ENCODE results near the gene PRSS53.

PRSS53 gene

GRCh38 chr16:31117384-31118222 lies 28.9 kb upstream of the PRSS53 start, which contains the start of gene KAT8:
Gene KAT8 (plus strand): TSS chr16:31117664. CDS start chr16:31117682, 18 bp downstream.
- peaks cover 28% of the 10 kb centered on the region for H3K79me2 ChIP-seq (ENCODE audit: insufficient read depth, low read length)
- peaks cover 4% of the 10 kb centered on the region; the same call in 1 of the 2 replicates for H3F3A ChIP-seq (ENCODE audit: low read depth)
- peak within 1 kb of the TSS; percentile 94 for H3K4me2 ChIP-seq (ENCODE audit: low read depth, low read length, poor library complexity, severe bottlenecking)
- H3K36me3 ChIP-seq (ENCODE audit: insufficient read depth, low read length) = peaks cover 19% of the 10 kb centered on the region; the same call in 1 of the 2 replicates
- TF ChIP-seq EZH2phosphoT487 (IDR thresholded peaks at IDR 0.05; ENCODE audit: borderline replicate concordance) (no peak), CTCF (conservative IDR thresholded peaks at IDR 0.05; ENCODE audit: low read length) (no peak)
- H3K9me3 ChIP-seq (ENCODE audit: insufficient read depth, low read depth, low read length) = no peaks in the 10 kb centered on the region
- peaks cover 7% of the 10 kb centered on the region for H3K4me1 ChIP-seq (ENCODE audit: insufficient read depth, low read length, poor library complexity, severe bottlenecking)
- peak within 1 kb of the TSS; percentile 83 for H3K9ac ChIP-seq (ENCODE audit: low read depth, low read length, poor library complexity, severe bottlenecking)
- H3K9me2 ChIP-seq (replicated peaks; ENCODE audit: low read depth, low read length) = no peaks in the 10 kb centered on the region
- H3K4me3 ChIP-seq (ENCODE audit: low read length, poor library complexity, severe bottlenecking) = peak within 1 kb of the TSS; percentile 92
- H3K27me3 ChIP-seq (ENCODE audit: insufficient read depth, low read length, poor library complexity, severe bottlenecking) = no peaks in the 10 kb centered on the region
- H4K20me1 ChIP-seq (ENCODE audit: insufficient read depth, low read length, poor library complexity, severe bottlenecking) = peaks cover 21% of the 10 kb centered on the region
- no peak within 1 kb of the TSS for H2AFZ ChIP-seq (ENCODE audit: low read length)

- Histone ChIP-seq H2AFZ (ENCODE audit: low read length) (no peak overlapping the region), H3F3A (ENCODE audit: low read depth) (peaks cover 4% of the 10 kb centered on the region; the same call in 1 of the 2 replicates), H3K27me3 (ENCODE audit: insufficient read depth, low read length, poor library complexity, severe bottlenecking) (no peaks in the 10 kb centered on the region), H3K9ac (ENCODE audit: low read depth, low read length, poor library complexity, severe bottlenecking) (no peak overlapping the region), H3K36me3 (ENCODE audit: insufficient read depth, low read length) (peaks cover 12% of the 10 kb centered on the region; the same call in 1 of the 2 replicates), H3K4me1 (ENCODE audit: insufficient read depth, low read length, poor library complexity, severe bottlenecking) (peaks cover 7% of the 10 kb centered on the region), H3K9me3 (ENCODE audit: insufficient read depth, low read depth, low read length) (no peaks in the 10 kb centered on the region), H3K9me2 (replicated peaks; ENCODE audit: low read depth, low read length) (no peaks in the 10 kb centered on the region), H3K79me2 (ENCODE audit: insufficient read depth, low read length) (peaks cover 25% of the 10 kb centered on the region), H4K20me1 (ENCODE audit: insufficient read depth, low read length, poor library complexity, severe bottlenecking) (peaks cover 15% of the 10 kb centered on the region), H3K4me2 (ENCODE audit: low read depth, low read length, poor library complexity, severe bottlenecking) (no peak overlapping the region), H3K4me3 (ENCODE audit: low read length, poor library complexity, severe bottlenecking) (no peak overlapping the region)
- TF ChIP-seq EZH2phosphoT487 (IDR thresholded peaks at IDR 0.05; ENCODE audit: borderline replicate concordance) = no peak
- no peak for TF ChIP-seq CTCF (conservative IDR thresholded peaks at IDR 0.05; ENCODE audit: low read length)
Observed at GRCh38 chr16:31114468-31114867, 25.7 kb upstream of the PRSS53 start.

GRCh38 chr16:31113121-31114120 lies 24.7 kb upstream of the PRSS53 start:
- no peaks in the 10 kb centered on the region for H3K27me3 ChIP-seq (ENCODE audit: insufficient read depth, low read length, poor library complexity, severe bottlenecking)
- H3K9ac ChIP-seq (ENCODE audit: low read depth, low read length, poor library complexity, severe bottlenecking) = no peak overlapping the region
- no peaks in the 10 kb centered on the region for H3K9me3 ChIP-seq (ENCODE audit: insufficient read depth, low read depth, low read length)
- H4K20me1 ChIP-seq (ENCODE audit: insufficient read depth, low read length, poor library complexity, severe bottlenecking) = peaks cover 11% of the 10 kb centered on the region
- H3K36me3 ChIP-seq (ENCODE audit: insufficient read depth, low read length) = peaks cover 12% of the 10 kb centered on the region; the same call in 1 of the 2 replicates
- H2AFZ ChIP-seq (ENCODE audit: low read length) = no peak overlapping the region
- H3F3A ChIP-seq (ENCODE audit: low read depth) = peaks cover 4% of the 10 kb centered on the region; the same call in 1 of the 2 replicates
- peaks cover 25% of the 10 kb centered on the region for H3K79me2 ChIP-seq (ENCODE audit: insufficient read depth, low read length)
- H3K4me2 ChIP-seq (ENCODE audit: low read depth, low read length, poor library complexity, severe bottlenecking) = no peak overlapping the region
- H3K4me1 ChIP-seq (ENCODE audit: insufficient read depth, low read length, poor library complexity, severe bottlenecking) = peaks cover 8% of the 10 kb centered on the region
- H3K9me2 ChIP-seq (replicated peaks; ENCODE audit: low read depth, low read length) = no peaks in the 10 kb centered on the region
- H3K4me3 ChIP-seq (ENCODE audit: low read length, poor library complexity, severe bottlenecking) = no peak overlapping the region
- no peak for TF ChIP-seq EZH2phosphoT487 (IDR thresholded peaks at IDR 0.05; ENCODE audit: borderline replicate concordance)
- TF ChIP-seq CTCF (conservative IDR thresholded peaks at IDR 0.05; ENCODE audit: low read length) = no peak

Measured in Loucy (cell line).